ENCODE data around the gene CLCN2. TPM values are rescaled to one million over a fixed set of nuclear protein-coding genes. Genes with fewer than 3 reads are reported as not detected.

CLCN2 gene
- total RNA-seq, 1 experiment from 2014 or later = 5.5 TPM

DNA sequence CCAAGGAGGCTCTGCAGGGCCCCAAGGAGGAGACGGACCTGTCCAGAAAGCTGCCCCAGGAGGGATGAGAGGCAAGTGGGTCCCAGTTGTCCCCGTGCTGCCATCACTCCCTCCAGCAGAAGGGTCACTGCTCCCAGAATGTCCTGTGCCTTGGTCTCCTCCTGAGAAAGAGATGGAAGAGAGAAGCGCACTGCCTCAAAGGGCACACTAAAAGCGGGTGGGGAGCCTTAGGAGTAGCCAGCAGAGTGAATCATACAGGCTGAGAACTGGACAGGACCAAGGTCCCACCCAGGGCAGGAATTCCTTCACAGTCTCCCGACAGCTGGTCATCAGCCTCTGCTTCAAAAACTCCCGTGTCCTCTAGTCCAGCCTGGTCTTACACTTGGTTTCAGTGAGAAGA, 12.0 kb upstream of the CLCN2 start:
- Histone ChIP-seq H3K36me3 (peaks cover 2% of the 10 kb centered on the region), H3K9me3 (replicated peaks) (no peaks in the 10 kb centered on the region), H3K27ac (no peak overlapping the region), H3K4me1 (peaks cover 11% of the 10 kb centered on the region), H3K27me3 (no peaks in the 10 kb centered on the region), H3K4me3 (no peak overlapping the region)
- no peak for DNase-seq

DNA sequence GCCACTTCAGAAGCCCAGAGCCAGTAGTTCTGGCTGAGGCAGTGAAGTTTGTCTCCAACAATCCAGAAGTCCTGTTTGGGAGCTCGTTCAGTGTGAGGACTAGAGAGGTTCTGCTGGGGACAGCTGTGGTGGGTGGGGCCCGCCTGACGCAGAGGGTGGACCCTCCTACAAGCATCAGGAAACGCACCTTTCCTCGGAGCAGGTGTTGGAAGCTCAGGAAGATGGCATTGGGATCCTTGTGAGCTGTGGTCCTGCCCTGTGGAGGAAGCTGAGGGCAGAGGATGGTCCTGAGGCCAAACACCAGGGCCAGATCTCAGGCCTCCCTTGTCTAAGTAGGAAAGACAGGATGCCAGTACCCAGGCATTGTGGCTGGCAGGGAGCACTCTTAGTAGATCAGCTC, 11.5 kb upstream of the CLCN2 start:
- H3K27me3 ChIP-seq = no peaks in the 10 kb centered on the region
- peaks cover 7% of the 10 kb centered on the region for H3K36me3 ChIP-seq
- DNase-seq = no peak
- H3K9me3 ChIP-seq (replicated peaks) = no peaks in the 10 kb centered on the region
- no peak overlapping the region for H3K4me3 ChIP-seq
- H3K4me1 ChIP-seq = peaks cover 8% of the 10 kb centered on the region
- no peak overlapping the region for H3K27ac ChIP-seq

- Histone ChIP-seq H3K27ac (no peak overlapping the region), H3K4me3 (no peak overlapping the region), H3K27me3 (no peaks in the 10 kb centered on the region), H3K36me3 (peaks cover 11% of the 10 kb centered on the region), H3K9me3 (replicated peaks) (no peaks in the 10 kb centered on the region), H3K4me1 (peaks cover 8% of the 10 kb centered on the region)
- DNase-seq = no peak
These were observed 11.0 kb upstream of the CLCN2 start for GRCh38 chr3:184372296-184372821.

DNA sequence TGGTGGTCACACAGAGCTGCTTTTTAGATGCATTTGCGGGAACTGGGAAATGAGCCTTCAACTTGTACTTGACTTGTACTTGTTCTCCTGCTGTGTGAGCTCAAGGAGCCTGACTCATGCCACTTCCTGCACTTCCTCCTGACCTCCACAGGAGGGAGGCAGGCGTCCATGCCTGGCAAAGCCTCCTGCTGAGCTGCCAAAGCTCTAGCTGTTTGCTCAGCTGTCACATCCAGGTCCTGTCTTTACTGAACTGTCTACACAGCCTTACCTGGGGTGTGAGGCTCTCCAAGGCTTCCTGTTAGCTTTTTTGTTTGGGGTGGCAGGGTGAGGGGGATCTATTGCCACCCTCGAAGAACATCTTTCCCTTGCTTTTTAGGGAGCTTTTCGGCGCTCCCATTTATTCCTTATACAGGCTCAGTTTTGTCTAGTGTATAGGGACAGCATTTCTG, 10.2 kb upstream of the CLCN2 start:
- Histone ChIP-seq H3K27ac (no peak overlapping the region), H3K27me3 (no peaks in the 10 kb centered on the region), H3K36me3 (peaks cover 14% of the 10 kb centered on the region), H3K4me3 (no peak overlapping the region), H3K9me3 (replicated peaks) (no peaks in the 10 kb centered on the region), H3K4me1 (peaks cover 8% of the 10 kb centered on the region)
- DNase-seq = peak; percentile 84 to 90

DNA sequence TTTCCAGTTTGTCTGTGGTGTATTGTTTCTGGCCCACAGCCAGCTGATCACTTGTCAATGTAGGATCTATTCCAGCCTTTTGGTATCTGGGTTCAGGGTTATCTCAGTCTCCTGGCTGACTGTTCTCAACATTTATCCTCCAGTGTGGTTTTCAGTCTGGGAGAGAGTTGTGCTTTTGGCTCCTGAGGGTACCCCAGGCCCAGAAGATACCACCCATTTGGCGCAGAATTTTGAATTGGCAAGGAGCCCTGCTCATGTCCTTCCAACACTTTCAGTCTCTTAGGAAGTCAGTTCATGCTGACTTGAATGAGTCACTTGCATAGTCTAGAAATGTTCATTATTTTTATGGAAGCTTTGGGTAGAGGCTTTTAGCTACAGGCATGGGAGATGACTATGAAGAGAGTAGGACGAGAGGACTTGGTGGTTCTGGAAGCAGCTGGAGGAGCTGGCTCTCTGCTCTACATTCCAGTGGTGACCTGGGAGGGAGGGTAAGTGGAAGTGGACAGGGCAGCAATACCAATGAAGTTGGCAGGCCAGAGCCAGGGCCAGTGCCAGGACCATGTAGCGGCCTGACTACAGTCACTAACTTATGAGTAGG, 7.3 kb upstream of the CLCN2 start:
- Histone ChIP-seq H3K4me1 (peaks cover 8% of the 10 kb centered on the region), H3K27me3 (no peaks in the 10 kb centered on the region), H3K27ac (no peak overlapping the region), H3K9me3 (replicated peaks) (no peaks in the 10 kb centered on the region), H3K36me3 (peaks cover 26% of the 10 kb centered on the region), H3K4me3 (no peak overlapping the region)
- no peak for DNase-seq

DNA sequence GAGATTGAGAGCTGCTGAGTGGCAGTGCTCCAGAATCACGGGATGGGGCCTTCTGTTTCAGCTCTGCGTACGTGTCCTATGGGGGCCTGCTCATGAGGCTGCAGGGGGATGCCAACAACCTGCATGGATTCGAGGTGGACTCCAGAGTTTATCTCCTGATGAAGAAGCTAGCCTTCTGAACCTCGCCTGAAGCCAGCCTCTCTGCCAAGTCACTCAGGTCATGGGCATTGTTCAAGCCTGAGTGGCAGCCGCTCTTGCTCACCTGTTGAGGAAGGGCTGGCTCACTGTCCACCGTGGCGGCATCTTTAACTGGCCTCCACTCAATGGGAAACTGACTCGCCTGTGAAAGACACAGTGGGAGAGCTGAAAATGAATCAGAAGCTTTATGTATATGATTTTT, 6.7 kb upstream of the CLCN2 start:
- no peak overlapping the region for H3K27ac ChIP-seq
- H3K36me3 ChIP-seq = peaks cover 26% of the 10 kb centered on the region
- H3K4me1 ChIP-seq = peaks cover 8% of the 10 kb centered on the region
- no peaks in the 10 kb centered on the region for H3K9me3 ChIP-seq (replicated peaks)
- DNase-seq = no peak
- H3K27me3 ChIP-seq = no peaks in the 10 kb centered on the region
- no peak overlapping the region for H3K4me3 ChIP-seq

DNA sequence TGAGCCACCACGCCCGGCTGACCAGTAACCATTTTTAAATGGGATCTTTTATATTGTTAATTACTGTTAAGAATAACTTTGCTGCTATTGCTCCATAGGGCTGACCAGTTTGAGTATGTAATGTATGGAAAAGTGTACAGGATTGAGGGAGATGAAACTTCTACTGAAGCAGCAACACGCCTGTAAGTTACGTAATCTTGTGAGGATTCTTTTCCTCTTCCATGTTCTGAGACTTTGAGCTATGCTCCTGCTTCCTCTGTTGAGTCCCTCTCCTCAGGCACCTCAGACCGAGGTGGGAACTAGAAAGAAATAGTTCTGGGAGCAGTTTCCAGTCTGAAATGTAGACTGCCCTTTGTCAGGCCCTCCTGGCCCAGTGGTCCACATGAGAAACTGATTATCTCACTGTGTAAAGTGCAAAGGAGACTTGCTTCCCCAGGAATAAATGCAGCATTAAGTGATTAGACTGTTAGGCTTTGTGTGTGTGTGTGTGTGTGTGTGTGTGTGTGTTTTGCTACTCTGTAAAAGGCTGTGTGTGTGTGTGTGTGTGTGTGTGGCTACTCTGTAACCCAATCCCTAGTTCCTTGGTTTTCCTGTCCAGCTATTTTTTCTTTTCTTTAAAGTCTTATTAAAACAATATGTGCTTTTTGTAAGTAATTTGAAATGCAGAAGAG, 5.3 kb upstream of the CLCN2 start:
- no peaks in the 10 kb centered on the region for H3K9me3 ChIP-seq (replicated peaks)
- H3K27ac ChIP-seq = no peak overlapping the region
- no peaks in the 10 kb centered on the region for H3K27me3 ChIP-seq
- H3K36me3 ChIP-seq = peaks cover 26% of the 10 kb centered on the region
- no peak overlapping the region for H3K4me3 ChIP-seq
- DNase-seq = no peak
- peaks cover 5% of the 10 kb centered on the region for H3K4me1 ChIP-seq

DNA sequence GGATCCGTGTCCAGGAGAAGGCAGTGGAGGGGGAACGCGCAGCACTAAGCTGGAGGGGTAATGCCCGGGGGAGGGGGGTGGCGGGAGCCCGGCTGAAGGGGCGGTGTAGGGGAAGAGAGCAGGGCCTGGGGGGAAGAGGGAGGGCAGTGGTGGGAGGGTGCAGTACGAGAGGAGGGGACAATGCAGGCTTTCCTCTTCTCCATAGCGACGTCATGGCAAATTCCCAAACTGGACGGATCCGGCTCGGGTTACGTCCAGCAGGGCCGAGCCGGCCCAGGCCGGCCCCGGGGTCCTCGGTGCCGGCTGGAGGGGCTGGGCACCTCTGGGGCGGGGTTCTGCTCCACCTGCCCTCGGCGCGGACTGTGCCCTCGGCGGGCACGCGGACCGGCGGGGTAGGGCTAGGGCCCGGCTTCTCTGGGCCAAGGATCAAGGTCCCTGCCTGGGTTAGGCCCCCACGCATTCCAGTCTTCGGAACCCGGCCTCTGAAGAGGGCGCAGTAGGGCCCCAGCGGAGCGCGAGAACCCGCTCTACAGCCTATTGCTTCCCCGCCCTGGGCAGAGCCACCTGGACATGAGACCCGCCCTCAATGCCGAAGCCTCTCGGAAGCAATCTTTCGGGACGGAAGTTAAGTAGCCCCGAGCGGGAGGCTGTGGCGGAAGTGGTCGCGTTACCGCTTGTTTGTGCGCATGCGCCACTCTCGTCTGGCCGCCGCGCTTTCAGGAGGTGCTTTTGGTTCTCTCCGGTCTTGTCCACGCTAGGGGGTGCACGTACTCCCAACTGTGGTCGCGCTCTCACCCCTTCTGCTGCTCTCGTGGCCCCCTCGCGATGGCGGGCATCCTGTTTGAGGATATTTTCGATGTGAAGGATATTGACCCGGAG, 1.5 kb upstream of the CLCN2 start:
- Histone ChIP-seq H3K9me3 (replicated peaks) (no peaks in the 10 kb centered on the region), H3K36me3 (peaks cover 18% of the 10 kb centered on the region), H3K4me1 (no peaks in the 10 kb centered on the region; the same call in 1 of the 2 replicates), H3K27me3 (no peaks in the 10 kb centered on the region), H3K27ac (peak overlapping the region; percentile 81), H3K4me3 (peak overlapping the region; percentile 76)
- peak; percentile 95 to 98 for DNase-seq

GRCh38 chr3:184361932-184362667, 695 bp upstream of the CLCN2 start:
- Histone ChIP-seq H3K9me3 (replicated peaks) (no peaks in the 10 kb centered on the region), H3K27ac (peak overlapping the region; percentile 81), H3K36me3 (peaks cover 15% of the 10 kb centered on the region), H3K4me3 (peak overlapping the region; percentile 76), H3K4me1 (no peaks in the 10 kb centered on the region; the same call in 1 of the 2 replicates), H3K27me3 (no peaks in the 10 kb centered on the region)
- peak; percentile 52 to 62 for DNase-seq

DNA sequence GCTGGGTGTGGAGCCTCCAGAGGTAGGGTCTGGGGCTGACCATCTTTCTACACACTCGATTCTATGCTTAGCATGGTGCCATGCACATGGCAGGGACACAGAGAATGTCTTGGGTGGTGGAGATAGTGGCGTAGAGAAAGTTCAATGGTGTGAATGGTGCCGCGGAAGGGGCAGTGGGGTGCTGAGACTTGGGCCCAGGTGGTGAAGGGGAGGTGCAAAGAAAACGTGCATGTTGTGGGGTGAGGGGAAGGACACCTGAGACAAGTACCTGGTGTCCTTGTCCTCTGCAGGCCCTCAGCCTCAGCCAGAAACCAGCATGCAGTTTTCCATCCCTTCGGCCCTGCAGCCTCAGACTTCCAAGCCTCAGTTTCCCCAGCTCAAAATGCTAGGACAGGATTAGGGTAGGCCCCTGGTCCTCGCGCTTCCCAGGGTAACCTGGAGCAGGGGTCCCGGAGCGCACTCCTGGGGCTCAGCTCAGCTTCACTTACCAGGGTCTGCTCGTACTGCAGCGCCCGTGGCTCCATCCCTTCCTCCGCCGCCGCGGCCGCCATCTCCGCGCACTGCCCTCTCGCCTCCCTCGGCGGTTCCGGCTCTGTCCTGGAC, 375 bp downstream of the CLCN2 start:
- Histone ChIP-seq H3K27ac (no peak overlapping the region), H3K27me3 (no peaks in the 10 kb centered on the region), H3K4me1 (no peaks in the 10 kb centered on the region; the same call in 1 of the 2 replicates), H3K9me3 (replicated peaks) (no peaks in the 10 kb centered on the region), H3K4me3 (peak overlapping the region; percentile 76), H3K36me3 (peaks cover 10% of the 10 kb centered on the region)
- DNase-seq = no peak

- peaks cover 7% of the 10 kb centered on the region; the same call in 1 of the 2 replicates for H3K4me1 ChIP-seq
- H3K27ac ChIP-seq = no peak overlapping the region
- no peak for DNase-seq
- peak overlapping the region; percentile 76 for H3K4me3 ChIP-seq
- peaks cover 6% of the 10 kb centered on the region for H3K36me3 ChIP-seq
- no peaks in the 10 kb centered on the region for H3K27me3 ChIP-seq
- H3K9me3 ChIP-seq (replicated peaks) = no peaks in the 10 kb centered on the region
These were observed 1.1 kb downstream of the CLCN2 start for GRCh38 chr3:184360070-184360928.

- Histone ChIP-seq H3K36me3 (no peaks in the 10 kb centered on the region; the same call in none of the 2 replicates), H3K4me3 (no peak overlapping the region), H3K27me3 (no peaks in the 10 kb centered on the region), H3K9me3 (replicated peaks) (no peaks in the 10 kb centered on the region), H3K4me1 (peaks cover 8% of the 10 kb centered on the region; the same call in 1 of the 2 replicates), H3K27ac (no peak overlapping the region)
- no peak for DNase-seq
These were observed 1.8 kb downstream of the CLCN2 start for GRCh38 chr3:184359610-184360009.

DNA sequence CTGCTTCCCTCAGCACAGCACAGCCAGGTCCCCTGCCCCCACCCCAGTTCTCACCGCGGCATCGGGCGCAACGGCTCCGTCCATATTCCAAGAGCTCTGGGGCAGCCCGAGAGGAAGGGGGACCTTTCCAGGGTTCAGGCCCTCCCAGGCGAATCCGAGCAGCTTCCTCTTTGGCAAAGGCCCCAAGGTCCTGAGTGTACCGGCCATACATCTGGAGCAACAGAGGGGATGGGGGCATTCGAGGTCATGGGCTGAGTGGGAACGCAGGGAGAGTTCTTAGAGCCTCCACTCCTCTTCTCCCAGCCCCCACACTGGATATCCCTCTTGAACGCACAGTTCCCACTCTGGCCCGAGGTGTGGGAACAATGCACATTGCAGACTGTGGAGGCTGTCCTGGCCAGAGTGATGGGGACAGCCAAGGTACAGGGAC, 2.5 kb downstream of the CLCN2 start:
- no peak overlapping the region for H3K4me3 ChIP-seq
- H3K27ac ChIP-seq = no peak overlapping the region
- no peaks in the 10 kb centered on the region for H3K9me3 ChIP-seq (replicated peaks)
- no peaks in the 10 kb centered on the region for H3K27me3 ChIP-seq
- DNase-seq = no peak
- H3K36me3 ChIP-seq = no peaks in the 10 kb centered on the region
- H3K4me1 ChIP-seq = peaks cover 8% of the 10 kb centered on the region; the same call in 1 of the 2 replicates
